GM21619 (cell line): ENCODE measurements around the gene ETV1.
"Not testable (repeated sequence)": the region's sequence is repeated elsewhere in the genome, so short reads cannot be mapped to it uniquely, and the experiment has no call there.

ENCODE experiments used
- ATAC-seq: cut with Tn5 transposase; IDR thresholded peaks from one replicate; pipeline ENCODE4 v1.9.1; 2021; ENCODE audit not compliant: unreplicated experiment

ETV1 gene

GRCh38 chr7:13933091-13933490 is 56.4 kb downstream of the ETV1 start:
- ATAC-seq = no peak

GRCh38 chr7:13932131-13932530 is 57.3 kb downstream of the ETV1 start:
- ATAC-seq = no peak

GRCh38 chr7:13921062-13921461 is 68.4 kb downstream of the ETV1 start:
- ATAC-seq = no peak

- ATAC-seq = no peak
Measured at GRCh38 chr7:13920053-13920697, 69.3 kb downstream of the ETV1 start.

GRCh38 chr7:13918333-13918732 is 71.1 kb downstream of the ETV1 start:
- not testable (repeated sequence) for ATAC-seq

GRCh38 chr7:13917103-13917502 is 72.4 kb downstream of the ETV1 start:
- ATAC-seq = not testable (repeated sequence)

GRCh38 chr7:13915891-13916290 is 73.6 kb downstream of the ETV1 start:
- no peak for ATAC-seq

GRCh38 chr7:13912715-13913278 is 76.7 kb downstream of the ETV1 start:
- ATAC-seq = no peak

GRCh38 chr7:13911909-13912308 is 77.6 kb downstream of the ETV1 start:
- ATAC-seq = no peak

- ATAC-seq = no peak
Measured at GRCh38 chr7:13910805-13911551, 78.5 kb downstream of the ETV1 start.

GRCh38 chr7:13908667-13909397 is 80.6 kb downstream of the ETV1 start:
- no peak for ATAC-seq

GRCh38 chr7:13907831-13908230 is 81.6 kb downstream of the ETV1 start:
- ATAC-seq = no peak

- no peak for ATAC-seq
Measured at GRCh38 chr7:13904689-13905088, 84.8 kb downstream of the ETV1 start.

- ATAC-seq = no peak
Measured at GRCh38 chr7:13904007-13904406, 85.5 kb downstream of the ETV1 start.

GRCh38 chr7:13901577-13901976 is 87.9 kb downstream of the ETV1 start:
- no peak for ATAC-seq

GRCh38 chr7:13898957-13899670 is 90.4 kb downstream of the ETV1 start:
- no peak for ATAC-seq

GRCh38 chr7:13897819-13898218 is 91.6 kb downstream of the ETV1 start:
- no peak for ATAC-seq

- no peak for ATAC-seq
Measured at GRCh38 chr7:13894954-13895353, 94.5 kb downstream of the ETV1 start.

- no peak for ATAC-seq
Measured at GRCh38 chr7:13894377-13894776, 95.1 kb downstream of the ETV1 start.

- no peak for ATAC-seq
Measured at GRCh38 chr7:13890793-13891192, 98.7 kb downstream of the ETV1 start.

- no peak for ATAC-seq
Measured at GRCh38 chr7:13886356-13886755, 103.1 kb downstream of the ETV1 start.
